ENCODE results near the gene PTPRK.

- TF ChIP-seq CTCF (conservative IDR thresholded peaks at IDR 0.05): no peak
- TF ChIP-seq ZFX (IDR thresholded peaks at IDR 0.05): no peak
Observed at GRCh38 chr6:128492386-128492785, 28.0 kb downstream of the PTPRK start.
